Activated B cell treated with CpG ODN at 0.5 μM for 24 hours (primary cell): ENCODE data around the gene CFDP1. TPM values are rescaled to one million over a fixed set of nuclear protein-coding genes. Genes with fewer than 3 reads are reported as not detected.

ENCODE experiments used
- ATAC-seq: fragments of 200-7000 bp; cut with Tn5 transposase; one replicate; pipeline ENCODE4 v1.10.0; 2021; ENCODE audit warnings: low read depth, mild to moderate bottlenecking, moderate library complexity
- CTCF ChIA-PET: fragments of 350-600 bp; sonication (Branson Sonifier 250); formaldehyde crosslinking; loops from one replicate; lab custom pipeline; 2021; ENCODE audit warnings: antibody characterized with exemption; lab: Charles Lee
- POLR2A ChIA-PET: fragments of 350-600 bp; sonication (Branson Sonifier 250); formaldehyde crosslinking; loops from one replicate; lab custom pipeline; 2021; ENCODE audit warnings: antibody characterized with exemption; lab: Charles Lee
- DNase-seq: peaks from one replicate; pipeline ENCODE4 v3.0.0; 2022
- H3K27ac Mint-ChIP-seq: one replicate; pipeline ENCODE4 v1.8.0; 2020; ENCODE audit warnings: mixed read lengths
- H3K27me3 Mint-ChIP-seq: one replicate; pipeline ENCODE4 v1.8.0; 2021; ENCODE audit warnings: mixed read lengths
- H3K36me3 Mint-ChIP-seq: one replicate; pipeline ENCODE4 v1.8.0; 2021; ENCODE audit warnings: low read depth, mixed read lengths
- H3K4me1 Mint-ChIP-seq: one replicate; pipeline ENCODE4 v1.8.0; 2021; ENCODE audit warnings: mixed read lengths
- H3K4me3 Mint-ChIP-seq: one replicate; pipeline ENCODE4 v1.8.0; 2020; ENCODE audit warnings: mild to moderate bottlenecking, mixed read lengths
- H3K9me3 Mint-ChIP-seq: one replicate; pipeline ENCODE4 v1.8.0; 2020; ENCODE audit warnings: mixed read lengths
- CTCF ChIP-seq: fragments of 200-600 bp; IDR thresholded peaks from one replicate; pipeline ENCODE4 v1.8.0; 2022; ENCODE audit warnings: antibody characterized with exemption, mild to moderate bottlenecking
- intact Hi-C: fragments of 100-400 bp; cut with micrococcal nuclease; formaldehyde crosslinking; loops from one replicate; pipeline ENCODE4 v1.15.1; 2024
- total RNA-seq: library from RNA; stranded (reverse); gene quantifications from 2 replicates; pipeline ENCODE4 v1.2.3, GENCODE V29; 2022

The CFDP1 gene
- 27.7 and 32.0 TPM in 2 replicates for total RNA-seq

GRCh38 chr16:75432828-75433731 is at the start of gene CFDP1:
Gene CFDP1 (minus strand): TSS chr16:75433503. CDS start chr16:75433352, 151 bp downstream.
- Mint-ChIP-seq H3K9me3 (no peaks in the 10 kb centered on the region), H3K36me3 (peaks cover 10% of the 10 kb centered on the region), H3K27ac (peak within 1 kb of the TSS; percentile 88), H3K27me3 (no peaks in the 10 kb centered on the region), H3K4me3 (peak within 1 kb of the TSS; percentile 91), H3K4me1 (peaks cover 19% of the 10 kb centered on the region)
- DNase-seq (peak; percentile 91), ATAC-seq (peak; percentile 86)
- intact Hi-C loops = loop anchor here (1.0 to 10.0 kb wide), 11 partner anchors 31 to 1137 kb away; partner anchors contain the start of genes ADAT1, GABARAPL2, GLG1 and KARS1
- TF ChIP-seq CTCF = no peak
- ChIA-PET POLR2A (interaction anchor here (0.5 to 2.6 kb wide), 15 partner anchors 12 to 766 kb away, joined by 3 to 36 read pairs (median 5); partner anchors contain the start of genes ADAT1, GABARAPL2, KARS1 and TERF2IP), CTCF (interaction anchor here (1.0 to 2.1 kb wide), 3 partner anchors 32 to 84 kb away, joined by 4 to 8 read pairs (median 4); no protein-coding TSS in a partner anchor)

GRCh38 chr16:75482434-75483205 is 49.3 kb upstream of the CFDP1 start:
- Mint-ChIP-seq H3K4me3 (no peak overlapping the region), H3K27me3 (no peaks in the 10 kb centered on the region), H3K9me3 (no peaks in the 10 kb centered on the region), H3K4me1 (peaks cover 28% of the 10 kb centered on the region), H3K27ac (no peak overlapping the region), H3K36me3 (no peaks in the 10 kb centered on the region)
- no peak for DNase-seq
- intact Hi-C loops = no loop called here
- CTCF ChIA-PET = no interaction called here
- no peak for ATAC-seq
- no peak for TF ChIP-seq CTCF
- POLR2A ChIA-PET = no interaction called here

- H3K4me3 Mint-ChIP-seq = no peak overlapping the region
- POLR2A ChIA-PET = interaction anchor here (0.6 kb wide), 1 partner anchor 12 kb away, joined by 8 read pairs; no protein-coding TSS in a partner anchor
- peaks cover 21% of the 10 kb centered on the region for H3K4me1 Mint-ChIP-seq
- DNase-seq (no peak), ATAC-seq (no peak)
- TF ChIP-seq CTCF = no peak
- no peaks in the 10 kb centered on the region for H3K36me3 Mint-ChIP-seq
- no peak overlapping the region for H3K27ac Mint-ChIP-seq
- intact Hi-C loops = no loop called here
- CTCF ChIA-PET = no interaction called here
- H3K9me3 Mint-ChIP-seq = no peaks in the 10 kb centered on the region
- H3K27me3 Mint-ChIP-seq = no peaks in the 10 kb centered on the region
Measured at GRCh38 chr16:75481475-75481874, 48.2 kb upstream of the CFDP1 start.

- peaks cover 2% of the 10 kb centered on the region for H3K4me1 Mint-ChIP-seq
- no peaks in the 10 kb centered on the region for H3K36me3 Mint-ChIP-seq
- H3K27me3 Mint-ChIP-seq = no peaks in the 10 kb centered on the region
- ATAC-seq (no peak), DNase-seq (no peak)
- no peaks in the 10 kb centered on the region for H3K9me3 Mint-ChIP-seq
- no peak for TF ChIP-seq CTCF
- no peak overlapping the region for H3K4me3 Mint-ChIP-seq
- POLR2A ChIA-PET = no interaction called here
- intact Hi-C loops = no loop called here
- H3K27ac Mint-ChIP-seq = no peak overlapping the region
- CTCF ChIA-PET = no interaction called here
Measured at GRCh38 chr16:75479421-75479990, 46.2 kb upstream of the CFDP1 start.
